Transverse colon (tissue), 4 donors: ENCODE results near the gene FGR. TPM values are rescaled to one million over a fixed set of nuclear protein-coding genes. Genes with fewer than 3 reads are reported as not detected.

ENCODE experiments used
- DNase-seq: peaks from one replicate; pipeline ENCODE4 v3.0.0-alpha.2; 2019
- H3K27ac ChIP-seq, 4 donors: fragments of 200-600 bp; sonication (generic); 2 replicates each; pipeline ENCODE4 v1.5.1; 2016 to 2018; ENCODE audit warnings: inconsistent platforms in 4 of 4
- H3K27me3 ChIP-seq: fragments of 200-600 bp; sonication (generic); 2 replicates; pipeline ENCODE4 v1.5.1; 2017; ENCODE audit warnings: inconsistent platforms
- H3K36me3 ChIP-seq, 4 donors: fragments of 200-600 bp; sonication (generic); 2 replicates each; pipeline ENCODE4 v1.5.1; 2017 to 2019; ENCODE audit warnings: inconsistent platforms in 4 of 4
- H3K4me1 ChIP-seq, 4 donors: fragments of 200-600 bp; sonication (generic); 2 replicates each; pipeline ENCODE4 v1.5.1; 2017 to 2020; ENCODE audit warnings: inconsistent platforms in 4 of 4
- H3K4me3 ChIP-seq, 4 donors: fragments of 200-600 bp; sonication (generic); 1 replicate in 1 of 4; 2 replicates in 3 of 4; pipeline versions ENCODE4 v1.5.1 to v1.6.1; 2017 to 2019; ENCODE audit warnings: inconsistent platforms in 4 of 4
- H3K9me3 ChIP-seq, 2 donors: fragments of 200-600 bp; sonication (generic); 2 replicates each; pipeline ENCODE4 v1.5.1; 2017 to 2019; ENCODE audit warnings: inconsistent platforms in 2 of 2
- CTCF ChIP-seq, 5 experiments: fragments of 200-600 bp in 3 of 5; fragments of 450-650 bp in 2 of 5; sonication (generic) in 3 of 5; IDR thresholded peaks; 1 replicate in 2 of 5; 2 replicates in 3 of 5; pipeline ENCODE4 v1.5.1; 2016 to 2017; ENCODE audit warnings: antibody characterized with exemption in 5 of 5, inconsistent platforms in 3 of 5, mild to moderate bottlenecking in 2 of 5, moderate library complexity in 1 of 5
- EP300 ChIP-seq: sonication (generic); formaldehyde crosslinking; IDR thresholded peaks from one replicate; pipeline ENCODE4 v1.6.1; 2017; ENCODE audit warnings: antibody characterized with exemption, low read depth
- POLR2A ChIP-seq: fragments of 450-650 bp; IDR thresholded peaks from one replicate; pipeline ENCODE4 v1.6.1; 2016; ENCODE audit warnings: antibody characterized with exemption, mild to moderate bottlenecking, moderate library complexity
- POLR2AphosphoS5 ChIP-seq, 3 donors: sonication (generic); formaldehyde crosslinking; IDR thresholded peaks; one replicate each; pipeline ENCODE4 v1.6.1; 2016; ENCODE audit warnings: antibody characterized with exemption in 3 of 3
- WGBS, 2 donors: methylation state at CpG; one replicate each; pipeline ENCODE4 v1.1.5; 2018; ENCODE audit warnings: low coverage in 1 of 2; 5-methylcytosine and 5-hydroxymethylcytosine counted together
- in situ Hi-C, 4 donors: fragments of 200-750 bp; cut with MboI; loops; one replicate each; pipeline versions ENCODE4 v1.15.0 to v1.15.1; 2017; ENCODE audit warnings: low sequenced_read_pairs in 3 of 4, low pct_ligation_motif_present in 1 of 4, low pct_unique_long_range_greater_than_20kb in 1 of 4
- intact Hi-C: fragments of 100-400 bp; cut with DNase I; formaldehyde crosslinking; loops from one replicate; pipeline ENCODE4 v1.15.1; 2023; ENCODE audit warnings: low total_unique reads
- total RNA-seq, 4 donors: library from RNA; depleted of rRNA; stranded (reverse); fragments of >200 nt; gene quantifications; one replicate each; pipeline ENCODE4 v1.1.0, GENCODE V29; 2016

The FGR gene
- total RNA-seq, 4 donors from 2014 or later, result 2.2 to 8.8 (median 5.8) TPM

GRCh38 chr1:27678747-27679146 is 43.8 kb upstream of the FGR start:
- TF ChIP-seq POLR2AphosphoS5 (IDR thresholded peaks at IDR 0.05) (no peak), CTCF (IDR thresholded peaks at IDR 0.05) (no peak), EP300 (no peak), POLR2A (no peak)
- DNase-seq, result no peak
- intact Hi-C loops, result loop anchor here (10.0 kb wide), 1 partner anchor 46 kb away; the partner anchor contains the start of gene FAM76A
- Histone ChIP-seq H3K27me3 (no peaks in the 10 kb centered on the region), H3K36me3 (no peaks in the 10 kb centered on the region), H3K4me1 (no peaks in the 10 kb centered on the region), H3K27ac (no peak overlapping the region), H3K4me3 (no peak overlapping the region), H3K9me3 (peaks cover 17 to 18% of the 10 kb centered on the region in 2 donors)
- in situ Hi-C loops, result loop anchor here in 1 of 4 donors (10.0 kb wide), 1 partner anchor 46 kb away; the partner anchor contains the start of gene FAM76A

GRCh38 chr1:27676410-27676809 is 41.4 kb upstream of the FGR start:
- in situ Hi-C loops (loop anchor here in 1 of 4 donors (10.0 kb wide), 1 partner anchor 48 kb away; the partner anchor contains the start of gene FAM76A), intact Hi-C loops (loop anchor here (10.0 kb wide), 1 partner anchor 48 kb away; the partner anchor contains the start of gene FAM76A)
- TF ChIP-seq CTCF (IDR thresholded peaks at IDR 0.05) (no peak), POLR2A (no peak), POLR2AphosphoS5 (IDR thresholded peaks at IDR 0.05) (no peak), EP300 (no peak)
- Histone ChIP-seq H3K4me1 (peaks cover 0 to 13% (median 8%) of the 10 kb centered on the region in 4 donors), H3K4me3 (no peak overlapping the region), H3K27ac (no peak overlapping the region), H3K36me3 (no peaks in the 10 kb centered on the region), H3K27me3 (no peaks in the 10 kb centered on the region), H3K9me3 (peaks cover 14 to 16% of the 10 kb centered on the region in 2 donors)
- DNase-seq, result no peak
- WGBS, 2 donors, result 94 to 100% methylated on average over 1 of the region's 1 CpG

GRCh38 chr1:27672750-27673112 is 37.7 kb upstream of the FGR start:
- TF ChIP-seq EP300 (no peak), POLR2AphosphoS5 (IDR thresholded peaks at IDR 0.05) (no peak), CTCF (IDR thresholded peaks at IDR 0.05) (no peak), POLR2A (no peak)
- no peaks in the 10 kb centered on the region for H3K9me3 ChIP-seq
- in situ Hi-C loops (loop anchor here in 1 of 4 donors (10.0 kb wide), 1 partner anchor 52 kb away; the partner anchor contains the start of gene FAM76A), intact Hi-C loops (loop anchor here (10.0 kb wide), 1 partner anchor 52 kb away; the partner anchor contains the start of gene FAM76A)
- DNase-seq, result no peak
- no peaks in the 10 kb centered on the region for H3K27me3 ChIP-seq
- H3K4me3 ChIP-seq, result no peak overlapping the region
- no peaks in the 10 kb centered on the region for H3K36me3 ChIP-seq
- peaks cover 0 to 35% (median 8%) of the 10 kb centered on the region in 4 donors for H3K4me1 ChIP-seq
- peak overlapping the region; percentile 82 to 94 (median 90) for H3K27ac ChIP-seq

GRCh38 chr1:27671964-27672749 is 37.2 kb upstream of the FGR start, which contains the start of gene IFI6:
Gene IFI6, minus strand, starts transcription at chr1:27672192. Its CDS starts 2,878 bp downstream, at chr1:27669314.
- peak within 1 kb of the TSS; percentile 31 to 53 (median 39) for H3K4me3 ChIP-seq
- TF ChIP-seq POLR2AphosphoS5 (IDR thresholded peaks at IDR 0.05) (peak; percentile 72 to 81 (median 78)), EP300 (no peak), CTCF (IDR thresholded peaks at IDR 0.05) (peak; percentile 2 to 77 (median 42)), POLR2A (peak; percentile 53)
- intact Hi-C loops (loop anchor here (10.0 kb wide), 1 partner anchor 53 kb away; the partner anchor contains the start of gene FAM76A), in situ Hi-C loops (loop anchor here in 1 of 4 donors (10.0 kb wide), 1 partner anchor 53 kb away; the partner anchor contains the start of gene FAM76A)
- H3K9me3 ChIP-seq, result no peaks in the 10 kb centered on the region
- H3K27me3 ChIP-seq, result no peaks in the 10 kb centered on the region
- no peaks in the 10 kb centered on the region for H3K36me3 ChIP-seq
- H3K27ac ChIP-seq, result peak within 1 kb of the TSS; percentile 82 to 94 (median 90)
- H3K4me1 ChIP-seq, result peaks cover 0 to 35% (median 8%) of the 10 kb centered on the region in 4 donors
- DNase-seq, result peak; percentile 84
- WGBS, 2 donors, result 0 to 1% methylated on average over 1 to 10 of the region's 10 CpGs
